Stimulated activated CD8-positive, alpha-beta memory T cell treated with anti-CD3 and anti-CD28 coated beads, Interleukin-7, amount 100 ng/mL, for 48 hours (primary cell): ENCODE results near the gene CD8A.
"Not testable (repeated sequence)": the region's sequence is repeated elsewhere in the genome, so short reads cannot be mapped to it uniquely, and the experiment has no call there.

Experiments
- DNase-seq, 2 donors: peaks; one replicate each; pipeline ENCODE4 v3.0.0-alpha.2; 2020; ENCODE audit warnings: low read depth in 1 of 2; ENCODE audit errors: extremely low read depth in 1 of 2

Gene CD8A

DNA sequence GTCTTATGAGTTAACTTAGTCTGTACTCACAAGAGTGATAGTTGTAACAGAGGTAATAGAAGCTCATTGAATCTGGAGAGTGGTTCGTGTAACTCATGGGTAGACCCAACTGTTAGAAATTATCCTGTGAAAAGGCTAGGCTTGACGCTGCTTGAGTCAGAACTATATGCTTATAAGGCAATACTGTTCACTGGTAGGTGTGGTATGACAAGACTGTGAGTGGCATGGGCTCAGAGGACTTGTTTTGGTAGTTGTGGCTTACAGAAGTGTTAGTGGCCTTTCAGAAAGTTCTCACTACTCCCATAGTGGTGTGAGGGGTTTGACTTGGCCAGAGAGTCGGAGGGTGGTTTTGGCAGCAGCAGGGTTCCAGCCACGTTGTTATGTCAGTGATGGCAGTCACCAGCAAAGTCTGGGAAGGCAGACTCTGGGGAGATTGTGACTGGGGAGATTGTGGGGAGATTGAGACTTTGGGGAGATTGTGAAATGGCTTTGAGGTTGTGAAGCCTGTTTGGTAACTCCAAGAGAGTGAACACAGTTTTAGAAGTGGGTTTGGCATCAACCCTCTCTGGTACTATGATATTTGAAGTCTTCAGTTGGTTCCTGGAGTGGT, 48.7 kb downstream of the CD8A start:
- DNase-seq: not testable (repeated sequence)

DNA sequence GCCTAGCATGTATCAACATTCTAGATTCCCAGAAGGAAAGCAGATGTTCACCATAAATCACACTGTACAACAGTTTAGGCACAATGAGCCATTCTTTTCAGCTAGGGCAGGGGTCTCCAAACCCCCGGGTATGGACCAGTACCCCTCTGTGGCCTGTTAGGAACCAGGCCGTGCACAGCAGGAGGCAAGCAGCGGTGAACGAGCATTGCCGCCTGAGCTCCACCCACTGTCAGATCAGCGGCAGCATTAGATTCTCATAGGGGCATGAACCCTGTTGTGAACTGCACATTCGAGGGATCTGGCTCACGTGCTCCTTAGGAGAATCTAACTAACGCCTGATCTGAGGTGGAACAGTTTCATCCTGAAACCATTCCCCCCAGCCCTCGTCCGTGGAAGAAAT, 50.8 kb downstream of the CD8A start:
- DNase-seq: not testable (repeated sequence)

DNA sequence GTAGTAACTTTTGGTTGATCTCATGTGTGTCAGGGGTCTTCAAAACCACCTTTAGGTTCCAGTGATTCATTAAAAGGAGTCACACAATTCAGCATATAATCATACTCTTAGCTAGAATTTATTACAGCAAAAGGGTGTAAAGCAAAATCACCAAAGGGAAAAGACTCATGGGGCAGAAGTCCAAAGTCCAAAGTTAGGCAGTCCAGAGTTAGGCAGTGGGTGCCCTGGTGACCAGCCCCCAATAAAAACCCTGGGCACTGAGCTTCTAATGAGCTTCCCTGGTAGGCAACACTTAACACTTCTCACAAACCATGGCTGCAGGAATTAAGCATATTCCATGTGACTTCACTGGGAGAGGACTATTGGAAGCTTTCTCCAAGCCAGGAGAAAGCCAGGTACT, 51.2 kb downstream of the CD8A start:
- not testable (repeated sequence) for DNase-seq

DNA sequence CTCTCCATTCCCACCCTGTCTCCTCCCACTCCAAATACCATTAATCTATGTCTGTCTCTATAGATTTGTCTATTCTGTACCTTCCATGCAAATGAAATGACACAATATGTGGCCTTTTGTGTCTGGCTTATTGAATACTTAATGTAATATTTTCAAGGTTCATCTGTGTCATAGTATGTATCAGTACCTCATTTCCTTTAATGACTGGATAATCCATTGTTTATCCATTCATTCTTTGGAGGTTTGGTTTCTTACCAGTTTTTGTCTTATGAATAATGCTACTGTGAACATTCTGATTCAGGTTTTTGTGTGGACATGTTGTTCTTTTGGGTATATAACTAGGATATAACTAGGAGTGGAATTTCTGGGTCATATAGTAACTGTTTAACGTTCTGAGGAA, 55.8 kb downstream of the CD8A start:
- not testable (repeated sequence) for DNase-seq
